Measurements from ENCODE around the gene SERPINI1.

Gene SERPINI1

GRCh38 chr3:167735233-167736138 lies at the start of gene SERPINI1:
TSS of gene SERPINI1 (plus strand) at chr3:167735721. CDS start at chr3:167789129, 53,408 bp downstream.
- ATAC-seq, result peak; percentile 48 to 52

DNA sequence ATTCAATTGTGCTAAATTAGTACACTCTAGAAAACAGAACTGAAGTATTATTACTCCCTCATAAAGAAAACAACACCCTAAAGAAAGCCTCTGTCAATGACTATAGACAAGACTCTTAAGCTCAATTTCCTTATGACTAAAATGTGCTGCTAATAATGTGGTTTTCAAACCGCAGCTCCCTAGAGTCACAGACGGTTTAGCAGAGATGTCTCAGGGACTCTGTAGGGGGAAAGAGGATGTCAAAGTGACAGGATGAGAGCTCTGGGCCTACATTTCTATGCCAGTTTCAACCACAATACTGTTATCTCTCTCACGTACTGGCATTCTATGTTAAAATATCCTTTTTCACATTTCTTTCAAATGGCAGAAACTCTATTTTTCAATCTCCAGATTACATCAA lies 44.2 kb upstream of the SERPINI1 start:
- peak; percentile 99 for ATAC-seq

DNA sequence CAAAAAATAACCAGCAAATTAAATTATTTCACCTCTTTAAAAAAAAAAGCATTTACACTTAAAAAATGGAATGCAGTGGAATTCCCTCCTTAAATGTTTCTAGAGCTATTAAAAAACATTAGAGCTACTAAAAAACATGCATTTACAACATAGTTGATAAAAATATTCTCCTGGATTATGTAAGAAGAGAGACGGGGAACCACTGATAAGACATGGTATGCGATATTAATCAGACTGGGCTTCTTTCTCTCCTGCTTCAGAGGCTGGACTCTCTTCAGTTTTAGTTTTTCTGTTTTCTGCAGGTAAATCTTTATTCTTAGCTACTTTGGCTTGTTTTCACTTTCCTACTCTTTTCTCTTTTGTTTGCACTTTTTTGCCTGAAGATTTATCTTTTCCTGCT lies 41.4 kb upstream of the SERPINI1 start:
- ATAC-seq, result no peak

GRCh38 chr3:167700046-167700445 lies 35.5 kb upstream of the SERPINI1 start:
- ATAC-seq, result no peak

GRCh38 chr3:167700926-167701325 lies 34.6 kb upstream of the SERPINI1 start:
- no peak for ATAC-seq

GRCh38 chr3:167705840-167706239 lies 29.7 kb upstream of the SERPINI1 start:
- peak; percentile 21 to 51 for ATAC-seq

DNA sequence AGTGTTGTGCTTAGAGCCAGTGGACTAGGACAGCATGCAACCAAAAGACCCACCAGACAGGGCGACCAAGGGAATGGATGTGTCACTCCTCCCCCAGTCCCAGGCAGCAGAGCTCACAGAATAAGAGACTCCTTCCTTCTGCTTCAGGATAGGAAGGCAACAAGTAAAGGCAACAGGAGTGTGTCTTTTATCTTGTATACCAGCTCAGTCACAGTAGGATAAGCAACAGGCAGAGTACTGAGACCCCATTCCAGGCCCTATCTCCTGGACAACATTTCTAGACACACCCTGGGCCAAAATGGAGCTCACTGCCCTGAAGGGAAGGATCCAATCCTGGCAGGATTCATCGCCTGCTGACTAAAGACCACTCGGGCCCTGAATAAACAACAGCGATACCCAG lies 25.8 kb upstream of the SERPINI1 start:
- ATAC-seq, result no peak

DNA sequence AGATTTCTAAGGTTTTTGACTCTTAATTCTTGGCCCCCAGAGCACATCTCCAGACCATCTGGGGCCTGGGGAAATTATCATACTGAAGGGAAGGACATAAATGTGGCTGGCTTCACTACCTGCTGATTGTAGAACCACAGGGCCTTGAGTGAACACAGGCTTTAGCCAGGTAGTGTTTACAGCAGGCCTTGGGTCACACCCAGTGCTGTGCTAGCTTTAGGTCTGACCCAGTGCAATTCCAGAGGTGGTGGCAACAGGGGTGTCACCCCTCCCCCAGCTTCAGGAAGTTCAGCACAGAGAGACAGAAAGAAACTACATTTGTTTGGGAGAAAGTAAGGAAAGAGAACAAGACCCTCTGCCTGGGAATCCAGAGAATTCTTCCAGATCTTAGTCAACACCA lies 25.0 kb upstream of the SERPINI1 start:
- no peak for ATAC-seq

GRCh38 chr3:167711439-167711838 lies 24.1 kb upstream of the SERPINI1 start:
- no peak for ATAC-seq

DNA sequence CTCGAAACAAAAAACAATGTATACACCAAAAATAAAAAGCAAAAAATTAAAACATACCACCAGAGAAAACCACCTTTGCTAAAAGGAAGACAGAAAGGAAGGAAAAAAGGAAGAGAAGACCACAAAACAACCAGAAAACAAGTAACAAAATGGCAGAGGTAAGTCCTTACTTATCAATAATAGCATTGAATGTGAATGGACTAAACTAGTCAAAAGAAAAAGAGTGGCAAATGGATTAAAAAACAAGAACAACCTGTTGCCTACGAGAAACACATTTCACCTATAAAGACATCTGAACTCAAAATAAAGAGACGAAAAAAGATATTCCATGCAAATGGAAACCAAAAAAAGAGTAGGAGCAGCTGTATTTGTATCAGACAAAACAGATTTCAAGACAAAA lies 23.1 kb upstream of the SERPINI1 start:
- ATAC-seq, result no peak

GRCh38 chr3:167714871-167715270 lies 20.6 kb upstream of the SERPINI1 start:
- no peak for ATAC-seq

DNA sequence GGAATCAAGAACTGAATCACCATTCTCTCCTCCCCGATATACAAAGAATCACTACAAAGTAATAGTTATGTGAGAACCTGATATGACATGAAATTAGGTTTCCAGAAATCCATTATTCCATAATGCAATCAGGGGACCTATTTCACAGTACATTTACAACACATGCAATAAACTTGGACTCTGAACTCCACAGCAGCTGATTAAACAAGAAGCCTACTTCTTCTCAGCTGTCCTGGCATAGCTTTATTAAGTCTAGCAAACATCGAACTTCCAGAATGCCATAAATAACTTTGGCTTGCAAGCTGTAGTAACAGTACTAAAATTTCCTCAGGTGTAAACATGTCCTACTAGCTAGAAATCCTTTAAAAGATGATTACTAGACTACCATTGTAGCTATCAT lies 18.6 kb upstream of the SERPINI1 start:
- ATAC-seq, result no peak

- peak in 1 of 2 donors; percentile 59 for ATAC-seq
Observed at GRCh38 chr3:167718582-167718981, 16.9 kb upstream of the SERPINI1 start.

DNA sequence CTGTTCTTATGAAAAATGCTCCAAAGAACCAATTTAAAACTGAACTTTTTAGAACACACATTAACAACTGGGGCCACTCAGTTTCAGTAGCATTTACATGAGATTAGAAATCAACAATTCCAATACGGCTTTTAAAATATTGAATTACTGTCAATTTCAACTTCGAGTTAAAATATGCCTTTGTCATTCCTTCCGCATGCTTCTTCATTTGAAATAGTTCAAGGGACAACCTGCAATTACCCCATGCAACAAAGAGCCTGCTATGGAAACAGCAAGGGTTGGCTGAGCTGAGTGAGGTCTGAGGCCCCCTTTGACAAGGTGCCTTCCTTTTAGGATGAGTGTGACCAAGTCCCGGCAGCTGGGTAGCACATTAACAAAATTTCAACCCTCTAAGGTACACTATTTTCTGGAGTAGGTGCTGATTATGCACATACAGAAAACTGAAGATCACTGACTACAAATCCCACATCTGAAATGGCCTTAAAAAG lies 12.5 kb upstream of the SERPINI1 start:
- no peak for ATAC-seq

DNA sequence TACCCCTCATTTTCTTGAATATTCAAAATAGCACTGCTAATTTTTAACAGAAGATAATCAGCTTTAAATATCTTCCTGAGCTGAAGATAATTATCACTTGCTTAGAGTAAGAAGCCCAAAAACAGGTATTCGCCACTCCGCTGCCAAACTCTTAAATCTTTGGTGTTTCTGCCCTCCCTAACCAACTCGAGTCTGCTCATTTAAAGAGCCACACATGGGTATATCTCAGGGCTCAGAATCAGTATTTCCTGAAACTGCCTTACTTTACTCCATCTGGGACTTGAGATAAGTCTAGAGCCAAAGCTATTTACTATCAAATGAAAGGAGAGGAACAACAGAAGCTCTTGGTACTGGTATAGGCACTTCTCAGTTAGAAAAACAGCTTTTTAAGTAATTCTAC lies 11.6 kb upstream of the SERPINI1 start:
- no peak for ATAC-seq

DNA sequence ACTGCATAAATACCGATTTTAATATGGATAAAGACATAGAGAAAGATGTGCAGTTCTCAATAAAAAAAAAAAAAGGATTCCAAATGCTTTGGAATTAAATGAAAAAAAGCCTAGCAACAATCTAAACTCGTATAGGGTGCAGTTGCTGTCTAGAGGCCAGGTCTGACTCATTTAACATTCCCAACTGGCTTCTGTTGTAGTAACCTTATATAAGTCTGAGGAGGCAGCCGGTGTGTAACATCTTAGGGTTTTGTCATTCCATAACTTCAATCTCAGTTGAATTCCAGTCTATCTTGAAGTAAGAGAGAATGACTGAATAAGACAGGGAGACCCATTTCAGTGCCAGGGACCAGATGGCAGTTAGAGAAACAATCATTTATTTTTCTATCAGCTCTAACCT lies 7.3 kb upstream of the SERPINI1 start:
- no peak for ATAC-seq

- ATAC-seq, result no peak
Observed at GRCh38 chr3:167728632-167729323, 6.7 kb upstream of the SERPINI1 start.

DNA sequence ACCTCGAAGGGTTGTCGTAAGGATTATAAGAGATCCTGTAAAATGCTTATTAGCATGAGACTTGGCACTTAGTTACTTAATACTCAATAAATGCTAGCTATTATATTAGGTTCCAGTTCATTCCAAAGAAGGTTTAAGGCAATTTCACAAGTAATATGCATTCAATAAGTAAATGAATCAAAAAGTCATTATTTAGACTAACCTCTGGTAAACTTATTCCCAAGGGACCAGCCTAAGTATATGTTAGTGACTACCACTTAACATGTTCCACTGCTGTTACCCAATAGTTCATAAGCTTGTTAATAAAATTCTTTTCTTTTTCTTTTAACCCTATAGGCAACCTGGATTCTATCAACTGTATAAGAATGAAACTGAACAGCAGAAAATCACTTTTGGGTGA lies 5.9 kb upstream of the SERPINI1 start:
- ATAC-seq, result no peak

GRCh38 chr3:167731393-167731792 lies 4.1 kb upstream of the SERPINI1 start:
- ATAC-seq, result no peak

- ATAC-seq, result no peak
Observed at GRCh38 chr3:167732313-167733065, 3.0 kb upstream of the SERPINI1 start.

GRCh38 chr3:167733961-167734497 lies 1.5 kb upstream of the SERPINI1 start:
- no peak for ATAC-seq

DNA sequence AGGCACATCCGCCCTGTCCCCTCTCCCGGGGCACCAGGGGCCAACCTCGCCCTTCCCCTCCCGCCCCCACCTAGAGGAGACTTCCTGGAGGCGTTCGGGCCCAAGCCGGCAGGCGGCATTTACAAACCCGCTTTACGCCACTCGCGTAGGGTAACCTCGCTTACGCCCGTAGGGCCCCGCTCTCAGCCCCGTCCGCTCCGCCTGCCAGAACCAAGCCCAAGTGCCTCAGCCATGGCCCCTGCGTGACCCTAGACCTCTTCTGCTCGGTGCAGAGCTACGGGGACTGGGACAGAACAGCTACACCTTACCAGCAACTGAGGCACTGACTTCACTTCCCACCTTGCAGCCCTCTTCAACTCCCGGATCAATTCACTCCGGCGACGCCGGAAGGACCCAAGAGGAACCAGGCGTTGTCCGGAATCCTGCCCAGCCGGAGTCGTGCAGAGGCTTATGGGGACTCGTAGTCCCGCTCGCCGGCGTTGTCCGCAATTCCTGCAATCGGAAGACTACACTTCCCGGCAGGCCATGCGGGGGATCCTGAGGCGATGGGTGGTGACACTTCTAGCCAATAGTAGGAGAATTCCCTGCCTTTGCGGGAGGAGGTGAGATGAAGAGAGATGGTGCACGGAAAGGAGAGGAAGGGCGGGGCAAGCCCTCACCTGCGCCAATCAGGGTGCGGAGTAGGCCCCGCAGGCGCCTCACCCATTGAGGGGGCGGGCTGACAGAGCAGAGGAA lies 856 bp upstream of the SERPINI1 start, which contains the start of gene PDCD10:
PDCD10 (minus strand) TSS at position 395 of the 735 bp plus-strand sequence. CDS start 14,735 bp downstream, outside the sequence.
- peak; percentile 89 to 90 for ATAC-seq
